ENCODE results near the gene DNMT3L.

The DNMT3L gene

DNA sequence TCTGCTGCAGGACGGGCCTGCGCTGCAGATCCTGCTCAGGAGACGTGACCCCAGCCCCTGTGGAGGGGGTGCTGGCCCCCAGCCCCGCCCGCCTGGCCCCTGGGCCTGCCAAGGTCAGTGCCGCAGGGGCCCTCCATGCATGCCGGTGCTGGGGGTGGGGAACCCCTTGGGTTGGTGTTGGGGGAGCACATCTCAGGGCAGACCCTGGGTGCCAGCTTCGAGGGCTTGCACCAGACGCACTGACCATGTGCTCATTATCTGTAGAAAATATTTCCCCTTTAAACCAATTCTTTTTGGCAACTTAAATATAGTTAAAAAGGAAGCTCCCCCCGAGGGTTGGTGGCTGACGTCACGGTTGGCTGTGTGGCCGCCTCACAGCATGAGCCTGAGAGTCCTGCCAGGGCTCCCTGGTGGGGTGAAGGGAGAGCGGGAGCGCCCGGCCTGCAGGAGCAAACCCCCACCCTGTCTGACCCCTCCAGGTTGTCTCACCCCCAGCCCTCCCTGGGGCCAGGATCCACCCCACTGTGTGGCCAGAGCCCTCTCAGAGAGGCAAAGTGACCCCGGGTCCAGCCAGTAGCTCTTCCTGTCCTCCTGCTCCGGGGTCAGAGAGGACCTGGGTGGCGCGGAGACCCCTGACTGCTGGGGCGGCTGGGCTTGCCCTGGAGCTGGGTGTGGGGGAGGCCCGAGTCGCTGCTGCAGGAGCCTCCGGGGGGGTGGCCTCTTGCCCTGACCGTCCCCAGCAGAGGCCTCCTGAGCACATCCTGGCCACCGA lies 32.9 kb upstream of the DNMT3L start:
- H3K27ac ChIP-seq: no peak overlapping the region
- TF ChIP-seq ZFX (IDR thresholded peaks at IDR 0.05) (no peak), CTCF (conservative IDR thresholded peaks at IDR 0.05) (no peak)

- TF ChIP-seq CTCF (conservative IDR thresholded peaks at IDR 0.05) (no peak), ZFX (IDR thresholded peaks at IDR 0.05) (no peak)
- no peak overlapping the region for H3K27ac ChIP-seq
Measured at GRCh38 chr21:44293551-44294231, 32.0 kb upstream of the DNMT3L start.

DNA sequence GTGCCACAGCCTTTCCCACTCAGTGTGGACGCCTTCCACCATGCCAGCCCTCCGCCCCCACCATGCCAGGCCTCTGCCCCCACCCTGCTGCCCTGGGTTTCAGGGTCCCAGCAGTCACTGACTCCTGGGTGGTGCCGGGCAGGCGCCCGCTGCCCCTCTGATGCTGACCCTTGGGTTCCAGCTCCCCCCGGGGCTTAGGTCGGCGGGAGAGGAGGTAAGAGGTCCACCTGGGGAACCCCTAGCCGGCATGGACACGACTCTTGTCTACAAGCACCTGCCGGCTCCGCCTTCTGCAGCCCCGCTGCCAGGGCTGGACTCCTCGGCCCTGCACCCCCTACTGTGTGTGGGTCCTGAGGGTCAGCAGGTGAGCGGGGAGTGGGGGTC lies 31.1 kb upstream of the DNMT3L start:
- no peak overlapping the region for H3K27ac ChIP-seq
- no peak for TF ChIP-seq CTCF (conservative IDR thresholded peaks at IDR 0.05)
- no peak for TF ChIP-seq ZFX (IDR thresholded peaks at IDR 0.05)

GRCh38 chr21:44291936-44292811 lies 30.5 kb upstream of the DNMT3L start:
- TF ChIP-seq ZFX (IDR thresholded peaks at IDR 0.05): no peak
- TF ChIP-seq CTCF (conservative IDR thresholded peaks at IDR 0.05): no peak

DNA sequence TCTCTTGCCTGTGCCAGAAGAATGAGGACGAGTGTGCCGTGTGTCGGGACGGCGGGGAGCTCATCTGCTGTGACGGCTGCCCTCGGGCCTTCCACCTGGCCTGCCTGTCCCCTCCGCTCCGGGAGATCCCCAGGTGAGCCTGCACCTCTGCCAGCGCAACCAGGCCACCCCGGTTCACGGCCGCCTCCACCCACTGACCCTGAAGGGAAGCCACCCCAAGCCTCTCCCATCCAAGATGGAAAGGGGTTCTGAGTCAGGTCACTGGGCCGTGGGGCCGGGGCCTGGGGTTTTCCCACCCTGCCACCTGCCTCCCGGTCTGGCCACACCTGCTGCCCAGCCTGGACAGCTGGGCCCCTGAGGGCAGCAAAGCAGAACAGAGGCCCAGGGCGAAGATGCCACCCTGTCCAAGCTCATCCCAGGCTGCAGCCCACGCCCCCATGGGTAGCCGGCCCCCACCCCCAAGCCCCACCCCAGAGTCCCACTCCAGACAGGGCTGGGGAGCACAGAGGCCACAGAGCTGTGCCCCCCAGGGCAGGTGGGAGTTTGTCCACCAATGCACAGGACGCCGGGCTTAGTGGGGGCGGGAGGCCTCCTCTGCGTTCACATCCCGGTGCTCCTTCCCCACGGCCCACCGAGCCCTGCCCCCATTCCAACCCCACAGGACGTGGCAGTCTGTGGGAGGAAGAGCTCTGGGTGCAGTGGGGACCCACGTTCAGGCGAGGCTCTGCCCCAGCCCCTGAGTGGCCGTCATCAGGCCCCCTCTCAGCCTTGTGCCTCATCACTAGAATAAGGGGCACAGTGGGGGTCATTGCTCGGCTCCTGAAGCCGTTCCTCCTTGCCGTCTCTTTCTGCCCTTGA lies 29.6 kb upstream of the DNMT3L start:
- H3K27ac ChIP-seq: no peak overlapping the region
- TF ChIP-seq CTCF (conservative IDR thresholded peaks at IDR 0.05): no peak
- no peak for TF ChIP-seq ZFX (IDR thresholded peaks at IDR 0.05)

More at GRCh38 chr21:44291936-44292811, 30.5 kb upstream of the DNMT3L start:
- H3K27ac ChIP-seq: no peak overlapping the region

GRCh38 chr21:44290327-44291077 lies 28.8 kb upstream of the DNMT3L start:
- H3K27ac ChIP-seq: no peak overlapping the region
- no peak for TF ChIP-seq ZFX (IDR thresholded peaks at IDR 0.05)
- no peak for TF ChIP-seq CTCF (conservative IDR thresholded peaks at IDR 0.05)

All from C4-2B (cell line).